NCI-H1048 (cell line): ENCODE data around the gene COL1A1.

ENCODE experiments used
- DNase-seq: peaks from one replicate; lab custom pipeline; 2025; lab: John Stamatoyannopoulos, UW

The COL1A1 gene

GRCh38 chr17:50201276-50201854 lies at the start of gene COL1A1:
Gene COL1A1, minus strand, starts transcription at chr17:50201631. Its CDS starts 118 bp downstream, at chr17:50201513.
- no peak for DNase-seq

- no peak for DNase-seq
Observed at GRCh38 chr17:50248255-50248654, 46.8 kb upstream of the COL1A1 start.

DNA sequence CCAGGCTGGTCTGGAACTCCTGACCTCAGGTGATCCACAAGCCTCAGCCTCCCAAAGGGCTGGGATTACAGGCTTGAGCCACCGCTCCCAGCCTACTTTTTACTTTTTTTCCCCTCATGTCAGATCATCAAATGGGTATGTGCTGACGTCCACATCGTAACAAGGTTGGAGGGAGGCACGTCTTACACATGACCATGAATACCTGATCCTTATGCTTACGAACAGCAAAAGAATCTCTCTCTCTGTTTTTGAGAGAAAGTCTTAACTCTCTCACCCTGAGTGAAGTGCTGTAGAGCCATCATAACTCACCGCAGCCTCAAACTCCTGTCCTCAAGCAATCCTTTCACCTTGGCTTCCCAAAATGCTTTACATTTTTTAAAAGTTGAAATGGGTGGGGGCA lies 43.3 kb upstream of the COL1A1 start:
- no peak for DNase-seq

GRCh38 chr17:50241431-50241830 lies 40.0 kb upstream of the COL1A1 start:
- DNase-seq, result no peak

GRCh38 chr17:50240851-50241250 lies 39.4 kb upstream of the COL1A1 start:
- DNase-seq, result no peak

DNA sequence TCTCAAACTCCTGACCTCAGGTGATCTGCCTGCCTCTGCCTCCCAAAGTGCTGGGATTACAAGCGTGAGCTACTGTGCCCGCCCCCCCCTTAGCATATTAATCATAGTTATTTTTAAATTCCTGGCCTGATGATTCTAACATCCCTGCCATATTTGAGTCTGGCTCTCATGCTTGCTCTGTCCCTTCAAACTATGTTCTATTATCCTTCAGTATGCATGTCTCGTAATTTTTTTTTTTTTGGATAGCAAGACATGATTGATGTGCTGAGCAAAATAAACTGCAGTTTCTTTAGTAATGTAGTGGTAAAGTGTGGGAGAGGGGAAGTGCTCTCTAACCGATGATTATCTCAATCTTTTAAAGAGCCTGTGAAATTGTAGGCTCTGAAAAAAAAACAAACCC lies 38.5 kb upstream of the COL1A1 start:
- DNase-seq, result no peak

DNA sequence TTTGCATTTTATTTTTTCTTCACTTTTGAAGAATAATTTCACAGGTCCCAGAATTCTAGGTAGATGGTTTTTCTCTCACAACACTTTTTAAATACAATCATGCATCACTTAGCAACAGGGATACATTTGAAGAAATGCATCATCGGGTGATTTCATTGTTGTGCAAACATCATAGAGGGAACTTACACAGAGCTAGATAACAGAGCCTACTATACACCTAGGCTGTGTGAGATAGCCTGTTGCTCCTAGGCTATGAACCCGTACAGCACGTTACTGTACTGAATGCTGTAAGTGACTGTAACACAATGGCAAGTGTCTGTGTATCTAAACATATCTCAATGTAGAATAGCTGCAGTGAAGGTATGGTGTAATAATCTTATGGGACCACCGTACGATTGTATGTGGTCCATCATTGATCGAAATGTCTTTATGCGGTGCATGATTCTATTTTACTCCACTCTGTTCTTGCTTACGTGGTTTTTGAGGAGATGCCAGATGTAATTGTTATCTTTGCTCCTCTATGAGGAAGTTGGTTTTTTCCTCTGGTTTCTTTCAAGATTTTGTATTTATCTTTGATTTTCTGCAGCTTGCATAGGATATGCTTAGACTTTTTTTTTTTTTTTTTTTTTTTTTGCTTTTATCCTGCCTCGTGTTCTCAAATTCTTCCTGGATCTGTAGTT lies 37.3 kb upstream of the COL1A1 start:
- DNase-seq, result no peak

GRCh38 chr17:50237901-50238300 lies 36.5 kb upstream of the COL1A1 start:
- DNase-seq, result no peak

GRCh38 chr17:50234581-50234980 lies 33.1 kb upstream of the COL1A1 start:
- DNase-seq, result no peak

DNA sequence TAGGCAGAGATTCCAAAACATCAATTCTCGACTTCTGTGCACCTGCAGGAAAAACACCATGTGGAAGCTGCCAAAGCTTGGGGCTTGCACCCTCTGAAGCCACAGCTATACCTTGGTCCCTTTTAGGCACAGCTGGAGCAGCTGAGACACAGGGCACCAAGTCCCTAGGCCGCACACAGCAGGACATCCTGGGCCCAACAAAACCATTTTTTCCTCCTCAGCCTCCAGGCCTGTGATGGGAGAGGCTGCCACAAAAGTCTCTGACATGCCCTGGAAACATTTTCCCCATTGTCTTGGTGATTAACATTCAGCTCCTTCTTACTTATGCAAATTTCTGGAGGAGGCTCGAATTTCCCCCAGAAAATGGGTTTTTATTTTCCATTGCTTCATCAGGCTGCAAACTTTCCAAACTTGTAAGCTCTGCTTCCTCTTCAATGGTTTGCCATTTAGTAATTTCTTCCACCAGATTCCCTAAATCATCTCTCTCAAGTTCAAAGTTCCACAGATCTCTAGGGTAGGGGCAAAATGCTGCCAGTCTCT lies 24.3 kb upstream of the COL1A1 start:
- DNase-seq, result no peak

- no peak for DNase-seq
Observed at GRCh38 chr17:50222922-50223321, 21.5 kb upstream of the COL1A1 start.

GRCh38 chr17:50221864-50222545 lies 20.6 kb upstream of the COL1A1 start:
- DNase-seq, result no peak

DNA sequence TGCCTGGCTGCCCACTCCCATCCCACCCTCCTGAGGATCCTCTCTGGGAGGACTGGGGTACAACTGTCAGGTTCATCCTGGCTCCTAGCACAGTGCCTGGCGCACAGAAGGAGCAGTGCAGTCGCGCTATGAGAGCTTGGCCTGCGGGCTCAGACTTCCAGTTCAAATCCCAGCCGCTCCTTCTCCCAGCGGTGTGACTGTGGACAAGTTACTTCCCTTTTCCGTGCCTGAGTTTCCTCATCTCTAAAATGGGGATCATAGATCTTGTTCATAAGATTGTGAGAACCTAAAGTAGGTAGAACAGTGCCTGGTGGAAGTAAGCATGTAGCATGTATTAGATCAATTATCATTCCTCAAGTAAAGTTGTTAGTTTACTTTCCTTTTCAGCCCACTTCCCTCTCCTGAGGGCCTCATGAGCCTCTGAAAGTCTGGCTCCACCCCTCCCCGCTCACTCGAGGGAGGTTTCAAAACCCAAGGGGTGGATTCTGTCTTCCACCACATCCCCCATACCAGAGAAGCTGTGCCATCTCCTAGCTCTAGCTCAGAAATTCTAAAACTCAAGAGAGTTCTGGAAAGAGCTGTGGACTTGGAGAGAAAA lies 19.9 kb upstream of the COL1A1 start:
- DNase-seq, result no peak

DNA sequence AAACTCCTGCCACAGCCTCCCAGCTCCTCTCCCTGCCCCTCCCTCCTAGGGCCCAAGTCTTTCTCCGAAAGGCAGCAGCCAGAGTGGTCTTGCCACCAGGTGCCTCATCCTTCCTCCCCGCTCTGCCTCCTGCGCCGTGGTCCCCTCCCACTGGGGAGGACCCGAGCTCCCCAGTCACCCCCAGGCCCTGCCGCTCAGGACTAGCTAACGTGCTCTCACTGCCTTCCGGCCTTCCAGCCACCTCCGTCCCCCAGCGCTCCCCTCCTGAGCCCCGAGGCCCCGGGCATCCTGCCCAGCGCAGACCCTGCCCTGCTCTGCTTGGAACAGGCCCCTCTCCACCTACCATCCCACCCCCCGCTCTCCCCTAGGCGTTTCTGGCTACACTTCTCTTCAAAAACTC lies 19.4 kb upstream of the COL1A1 start:
- no peak for DNase-seq

GRCh38 chr17:50219939-50220465 lies 18.6 kb upstream of the COL1A1 start:
- DNase-seq, result no peak

DNA sequence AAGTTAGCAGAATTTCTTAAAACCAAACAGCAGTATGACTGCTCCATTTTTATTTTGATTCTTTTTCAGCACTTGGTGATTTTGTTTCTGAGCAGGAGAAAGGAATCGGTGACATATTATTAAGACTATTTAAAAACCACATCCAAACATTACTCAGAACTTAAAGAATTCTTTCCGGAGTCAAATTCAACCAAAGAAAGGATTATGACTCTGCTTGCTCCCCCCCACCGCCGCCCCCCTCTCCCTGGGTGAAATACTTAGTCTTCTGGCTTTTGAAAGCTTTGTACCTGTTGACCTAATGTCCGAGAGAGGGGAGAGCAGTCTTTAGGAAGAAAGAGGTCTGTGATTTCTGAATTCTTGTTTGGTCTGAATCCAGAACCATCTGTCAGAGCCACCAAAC lies 17.9 kb upstream of the COL1A1 start:
- no peak for DNase-seq

DNA sequence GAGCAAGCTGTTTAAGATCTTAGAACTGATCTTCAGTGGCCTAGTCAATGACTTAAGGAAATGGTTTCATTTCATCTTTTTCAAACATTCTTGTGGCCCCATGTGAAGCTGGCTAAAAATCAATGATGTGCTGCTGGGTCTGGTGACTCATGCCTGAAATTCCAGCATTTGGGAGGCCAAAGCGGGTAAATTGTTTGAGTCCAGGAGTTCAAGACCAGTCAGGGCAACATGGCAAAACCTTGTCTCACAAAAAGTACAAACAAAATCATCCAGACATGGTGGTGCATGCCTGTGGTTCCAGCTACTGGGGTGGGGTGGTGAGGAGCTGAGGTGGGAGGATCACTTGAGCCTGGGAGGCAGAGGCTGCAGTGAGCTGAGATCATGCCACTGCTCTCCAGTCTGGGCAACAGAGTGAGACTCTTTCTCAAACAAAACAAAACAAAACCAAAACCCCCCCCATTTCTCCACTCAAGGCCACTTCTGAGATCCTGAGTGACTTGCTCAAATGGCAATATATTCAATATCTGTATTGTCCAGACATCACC lies 17.4 kb upstream of the COL1A1 start:
- no peak for DNase-seq

DNA sequence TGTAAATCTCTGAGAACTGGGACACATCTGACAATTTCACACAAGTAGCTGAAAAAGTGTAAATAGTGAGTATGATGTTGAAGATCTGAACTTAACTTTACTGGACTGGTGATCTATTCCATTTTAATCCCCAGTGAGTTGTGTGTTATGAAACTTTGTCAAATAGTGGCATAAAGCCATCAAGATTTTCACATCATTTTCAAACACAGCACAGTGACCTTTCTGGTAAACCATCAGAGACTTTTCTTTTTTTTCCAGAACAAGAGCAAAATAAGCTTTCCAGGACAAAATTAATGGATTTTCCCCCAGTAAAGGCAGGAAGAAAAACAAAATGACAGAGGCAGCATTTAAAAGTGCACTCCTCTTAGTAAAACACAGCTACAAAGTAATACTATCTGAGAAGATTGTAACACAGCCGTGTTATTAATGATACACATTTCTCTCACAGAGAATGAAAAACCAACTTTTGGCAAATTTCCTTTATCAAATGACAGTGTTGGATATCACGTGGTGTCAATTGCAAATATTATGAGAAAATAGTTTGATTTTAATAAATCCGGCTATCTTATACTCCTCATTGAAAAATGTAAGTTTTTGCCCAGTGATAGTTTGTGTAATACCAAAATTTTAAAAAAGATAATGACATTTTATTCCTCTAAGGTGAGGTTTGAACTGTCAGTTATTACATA lies 16.8 kb upstream of the COL1A1 start:
- no peak for DNase-seq

DNA sequence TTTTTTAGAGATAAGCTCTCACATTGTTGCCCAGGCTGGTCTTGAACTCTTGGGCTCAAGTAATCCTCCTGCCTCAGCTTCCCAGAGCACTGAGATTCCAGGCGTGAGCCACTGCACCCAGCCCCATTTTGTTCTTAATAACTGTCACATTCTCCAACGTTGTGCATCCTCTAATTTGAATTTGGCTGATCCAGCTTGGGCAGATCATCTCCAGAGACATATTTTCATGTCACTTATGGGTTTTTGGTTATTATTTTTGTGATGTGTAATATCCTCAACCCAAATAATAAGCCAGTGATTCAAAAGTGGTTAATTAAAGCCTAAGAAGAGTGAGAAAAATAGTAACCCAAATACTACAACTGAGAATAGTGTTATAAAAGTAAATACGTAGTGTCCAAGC lies 16.2 kb upstream of the COL1A1 start:
- DNase-seq, result no peak

DNA sequence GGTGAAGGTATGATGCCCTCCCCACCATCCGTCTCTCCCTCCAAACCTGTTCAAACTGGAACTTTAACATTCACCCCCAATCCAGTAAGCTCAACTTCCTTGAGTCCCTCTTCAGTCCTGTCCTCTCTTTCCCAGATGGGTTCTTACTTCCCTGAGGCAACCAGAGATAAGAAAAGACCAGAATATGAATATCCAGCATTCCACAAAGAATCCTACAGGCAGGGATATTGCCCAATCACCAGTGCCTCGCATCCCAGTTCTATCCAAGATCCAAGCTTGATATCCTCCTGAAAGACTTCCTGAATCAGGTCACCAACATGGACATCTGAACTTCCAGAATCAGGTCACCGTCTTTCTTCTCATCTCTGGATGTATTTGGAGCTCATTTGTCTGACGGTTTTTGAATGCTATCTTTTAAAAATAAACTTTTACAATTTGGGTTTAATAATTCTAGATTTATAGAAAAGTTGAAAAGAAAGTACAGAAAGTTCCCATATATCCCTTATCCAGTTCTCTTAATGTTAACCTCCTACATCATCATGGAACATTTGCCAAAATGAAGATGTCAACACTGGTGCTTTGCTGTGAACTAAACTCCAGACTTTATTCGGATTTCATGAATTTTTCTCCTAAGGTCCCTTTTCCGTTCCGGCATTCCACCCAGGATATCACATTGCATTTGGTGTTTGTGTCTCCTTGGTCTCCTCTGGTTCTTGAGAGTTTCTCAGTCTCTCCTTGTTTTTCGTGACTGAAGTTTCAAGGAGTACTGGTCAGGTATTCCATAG lies 13.7 kb upstream of the COL1A1 start:
- DNase-seq, result no peak
